Stomach smooth muscle (tissue), 2 donors: ENCODE data around the gene MSI2.

Experiments used
- H3K27ac ChIP-seq: one replicate; pipeline ENCODE4 v1.7.0; 2013; ENCODE audit warnings: mild to moderate bottlenecking, low read length, inconsistent platforms
- H3K27me3 ChIP-seq, 2 donors: one replicate each; pipeline ENCODE4 v1.7.0; 2013; ENCODE audit warnings: low read length in 2 of 2; ENCODE audit not compliant: insufficient read depth in 2 of 2, control insufficient read depth in 1 of 2
- H3K36me3 ChIP-seq, 2 donors: one replicate each; pipeline ENCODE4 v1.7.0; 2013; ENCODE audit warnings: low read length in 2 of 2; ENCODE audit not compliant: control insufficient read depth in 2 of 2, insufficient read depth in 2 of 2
- H3K4me1 ChIP-seq: one replicate; pipeline ENCODE4 v1.7.0; 2013; ENCODE audit warnings: low read length; ENCODE audit not compliant: control insufficient read depth, insufficient read depth
- H3K4me3 ChIP-seq, 2 donors: one replicate each; pipeline ENCODE4 v1.7.0; 2013; ENCODE audit warnings: low read length in 2 of 2
- H3K9ac ChIP-seq, 2 donors: one replicate each; pipeline ENCODE4 v1.7.0; 2013; ENCODE audit warnings: low read length in 2 of 2, mild to moderate bottlenecking in 1 of 2
- H3K9me3 ChIP-seq, 2 donors: one replicate each; pipeline ENCODE4 v1.7.0; 2013; ENCODE audit warnings: low read length in 2 of 2; ENCODE audit not compliant: control insufficient read depth in 2 of 2
- donor health status: healthy.
- donor health status: Pancreatic carcinoma.

Gene MSI2

DNA sequence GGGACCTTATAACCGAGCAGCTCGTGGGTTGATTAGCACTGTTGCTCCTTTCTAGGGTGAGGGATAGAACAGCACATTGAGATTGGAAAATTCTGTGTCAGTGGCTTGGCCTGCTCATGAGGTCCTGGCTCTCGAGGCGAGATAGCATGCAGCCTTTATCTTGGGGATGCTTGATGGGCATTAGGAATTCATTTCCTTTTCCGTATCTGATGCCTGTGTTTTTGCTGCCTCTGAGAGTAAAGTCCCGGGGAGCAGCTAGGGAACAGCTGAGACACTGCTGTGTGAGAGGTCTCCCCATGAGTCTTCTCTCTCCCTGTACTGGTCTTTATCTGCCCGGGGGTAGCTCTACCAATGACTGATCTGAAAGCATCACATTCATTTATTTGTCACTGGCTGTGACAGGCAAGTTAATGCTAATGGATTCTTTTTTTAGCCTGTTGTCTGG, 14.5 kb downstream of the MSI2 start:
- no peaks in the 10 kb centered on the region for H3K9me3 ChIP-seq
- no peak overlapping the region for H3K9ac ChIP-seq
- no peak overlapping the region for H3K4me3 ChIP-seq
- no peak overlapping the region for H3K27ac ChIP-seq
- no peaks in the 10 kb centered on the region for H3K27me3 ChIP-seq
- H3K36me3 ChIP-seq, result peaks cover 9 to 26% of the 10 kb centered on the region in 2 donors
- no peaks in the 10 kb centered on the region for H3K4me1 ChIP-seq

DNA sequence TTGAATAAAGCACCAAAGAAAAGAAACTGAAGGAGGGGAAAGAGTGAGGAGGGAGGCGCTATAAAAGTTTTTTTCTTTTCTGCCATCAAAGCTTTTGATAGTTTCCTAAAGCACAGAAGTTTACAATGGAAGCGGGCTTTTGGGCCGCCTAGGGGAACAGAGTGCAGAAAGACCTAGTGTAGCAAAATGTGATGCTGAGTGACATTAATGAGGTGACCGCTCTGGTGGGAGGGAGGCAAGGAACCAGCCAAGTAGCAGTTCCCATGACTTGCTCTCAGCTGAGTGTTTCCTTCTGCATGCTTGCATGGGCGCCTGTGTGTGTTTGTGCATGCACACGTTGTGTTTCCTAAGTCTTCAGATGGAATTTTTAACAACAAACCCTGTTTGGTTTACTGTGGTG, 15.5 kb downstream of the MSI2 start:
- no peak overlapping the region for H3K27ac ChIP-seq
- no peaks in the 10 kb centered on the region for H3K9me3 ChIP-seq
- no peak overlapping the region for H3K4me3 ChIP-seq
- H3K4me1 ChIP-seq, result no peaks in the 10 kb centered on the region
- H3K9ac ChIP-seq, result no peak overlapping the region
- H3K27me3 ChIP-seq, result no peaks in the 10 kb centered on the region
- peaks cover 9 to 24% of the 10 kb centered on the region in 2 donors for H3K36me3 ChIP-seq

DNA sequence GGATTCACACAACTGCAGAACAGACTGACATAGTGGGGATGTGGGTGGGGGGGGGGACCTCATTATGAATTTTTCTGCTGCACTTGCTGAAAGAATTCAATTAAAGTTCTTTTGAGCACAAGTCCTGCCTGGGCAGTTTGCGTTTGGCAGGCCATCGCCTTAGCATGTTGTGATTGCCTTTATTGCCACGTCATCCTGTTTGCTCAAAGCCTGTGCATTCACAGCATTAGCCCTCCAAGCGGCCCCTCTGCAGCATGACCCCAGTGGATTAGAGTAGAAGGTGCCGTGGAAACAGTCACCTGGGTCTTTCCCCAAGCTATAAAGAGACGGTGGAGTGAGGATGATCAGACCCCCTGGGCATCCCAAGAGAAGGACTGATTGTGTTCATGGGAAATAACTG, 17.2 kb downstream of the MSI2 start:
- H3K27me3 ChIP-seq, result no peaks in the 10 kb centered on the region
- H3K27ac ChIP-seq, result no peak overlapping the region
- H3K36me3 ChIP-seq, result peaks cover 2 to 17% of the 10 kb centered on the region in 2 donors
- H3K9me3 ChIP-seq, result no peaks in the 10 kb centered on the region
- H3K9ac ChIP-seq, result no peak overlapping the region
- no peak overlapping the region for H3K4me3 ChIP-seq
- no peaks in the 10 kb centered on the region for H3K4me1 ChIP-seq

DNA sequence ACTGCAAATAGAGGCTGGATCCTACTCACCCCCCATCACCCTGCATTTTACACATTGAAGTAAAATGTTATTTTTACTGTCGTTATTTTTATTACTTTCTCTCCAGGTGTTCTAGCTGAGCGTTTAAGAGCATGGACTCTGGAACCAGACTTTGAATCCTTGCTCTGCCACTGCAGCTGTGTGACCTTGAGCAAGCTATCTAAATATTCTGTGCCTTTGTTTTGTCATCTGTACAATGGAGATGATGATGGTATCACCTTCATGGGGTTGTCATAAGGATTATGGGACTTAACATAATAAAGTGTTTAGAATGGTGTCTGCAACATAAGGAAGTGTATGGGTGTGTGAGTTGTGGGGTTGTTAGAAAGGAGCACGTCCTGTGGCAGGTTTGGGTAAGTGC, 17.8 kb downstream of the MSI2 start:
- no peak overlapping the region for H3K4me3 ChIP-seq
- no peaks in the 10 kb centered on the region for H3K9me3 ChIP-seq
- no peak overlapping the region for H3K27ac ChIP-seq
- no peaks in the 10 kb centered on the region for H3K4me1 ChIP-seq
- H3K27me3 ChIP-seq, result no peaks in the 10 kb centered on the region
- no peak overlapping the region for H3K9ac ChIP-seq
- peaks cover 2 to 18% of the 10 kb centered on the region in 2 donors for H3K36me3 ChIP-seq

DNA sequence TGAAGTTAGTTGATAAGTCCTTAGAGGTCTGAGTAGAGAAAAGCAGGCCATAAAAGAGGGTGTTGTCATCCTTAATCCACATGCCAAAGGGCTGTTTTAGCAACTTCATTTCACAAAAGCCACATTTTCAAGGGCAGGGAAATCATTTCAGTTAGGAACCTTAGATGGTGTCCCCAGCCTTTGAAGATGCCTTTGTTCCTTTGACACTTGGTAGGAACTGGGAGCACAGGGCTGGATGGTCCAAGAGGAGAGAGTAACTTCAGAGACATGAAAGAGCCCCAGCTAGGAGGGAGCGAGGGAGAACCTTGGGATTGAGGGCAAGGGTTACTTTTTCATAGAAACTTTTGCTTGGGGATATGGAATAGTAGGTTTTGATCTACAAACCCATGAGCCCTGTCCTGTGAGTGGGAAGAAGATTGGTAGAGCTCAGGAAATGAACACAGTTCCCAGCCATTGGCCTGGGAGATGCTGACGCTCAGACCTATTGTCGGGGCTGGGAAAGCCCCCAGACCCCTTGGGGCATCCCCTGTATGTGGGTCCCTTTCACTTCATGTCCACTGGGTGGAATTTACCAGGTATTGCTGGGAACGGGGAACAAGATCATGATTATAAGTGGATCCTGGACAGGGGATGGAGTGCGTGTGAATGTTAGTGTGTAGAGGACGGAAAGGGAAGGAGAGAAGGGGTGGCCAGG, 18.9 kb downstream of the MSI2 start:
- Histone ChIP-seq H3K27me3 (no peaks in the 10 kb centered on the region), H3K4me3 (no peak overlapping the region), H3K27ac (no peak overlapping the region), H3K9ac (no peak overlapping the region), H3K4me1 (no peaks in the 10 kb centered on the region), H3K9me3 (no peaks in the 10 kb centered on the region), H3K36me3 (peaks cover 2 to 15% of the 10 kb centered on the region in 2 donors)

DNA sequence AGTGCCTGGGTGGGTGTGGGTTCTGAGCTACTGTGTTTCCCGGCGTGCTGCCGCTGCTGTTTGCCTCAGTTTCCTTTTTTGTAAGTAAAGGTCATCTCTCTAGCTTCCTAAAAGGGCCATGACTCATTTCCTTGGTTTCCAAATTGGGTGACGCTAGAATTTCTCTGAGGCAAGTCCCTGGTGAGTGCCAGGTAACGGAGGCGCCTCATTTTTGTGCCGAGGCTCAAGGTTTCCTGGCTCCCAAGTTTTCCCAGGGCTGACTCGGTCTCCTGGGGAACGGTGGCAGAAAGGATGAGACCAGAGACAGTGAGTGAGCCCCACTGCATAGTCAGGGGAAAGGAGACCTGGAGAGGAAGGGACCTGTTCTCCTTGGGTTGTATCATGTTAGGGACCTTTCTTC, 20.3 kb downstream of the MSI2 start:
- H3K27me3 ChIP-seq, result no peaks in the 10 kb centered on the region
- peaks cover 2 to 14% of the 10 kb centered on the region in 2 donors for H3K36me3 ChIP-seq
- H3K9me3 ChIP-seq, result no peaks in the 10 kb centered on the region
- no peaks in the 10 kb centered on the region for H3K4me1 ChIP-seq
- no peak overlapping the region for H3K27ac ChIP-seq
- H3K9ac ChIP-seq, result no peak overlapping the region
- H3K4me3 ChIP-seq, result no peak overlapping the region

GRCh38 chr17:57277923-57278604, 21.7 kb downstream of the MSI2 start:
- Histone ChIP-seq H3K4me3 (no peak overlapping the region), H3K27me3 (no peaks in the 10 kb centered on the region), H3K4me1 (no peaks in the 10 kb centered on the region), H3K36me3 (peaks cover 2 to 14% of the 10 kb centered on the region in 2 donors), H3K27ac (no peak overlapping the region), H3K9me3 (no peaks in the 10 kb centered on the region), H3K9ac (no peak overlapping the region)

- Histone ChIP-seq H3K9ac (no peak overlapping the region), H3K36me3 (peaks cover 2 to 11% of the 10 kb centered on the region in 2 donors), H3K9me3 (no peaks in the 10 kb centered on the region), H3K4me3 (no peak overlapping the region), H3K4me1 (no peaks in the 10 kb centered on the region), H3K27ac (no peak overlapping the region), H3K27me3 (no peaks in the 10 kb centered on the region)
Measured at GRCh38 chr17:57278740-57279387, 22.5 kb downstream of the MSI2 start.

DNA sequence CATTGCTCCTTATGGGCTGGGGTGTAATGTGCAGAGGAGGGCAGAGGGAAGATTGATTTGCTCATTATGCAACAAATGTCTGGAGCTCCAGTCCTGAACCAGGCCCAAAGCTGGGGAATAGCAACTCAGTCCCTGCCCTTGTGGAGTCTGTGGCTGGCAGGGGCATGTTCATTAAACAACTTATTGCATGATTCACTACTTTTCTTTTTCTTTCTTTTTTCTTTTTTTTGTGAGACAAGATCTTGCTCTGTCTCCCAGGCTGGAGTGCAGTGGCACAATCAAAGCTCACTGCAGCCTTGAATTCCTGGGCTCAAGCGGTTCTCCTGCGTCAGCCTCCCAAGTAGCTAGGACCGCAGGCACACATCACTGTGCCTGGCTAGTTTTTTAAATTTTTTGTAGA, 23.1 kb downstream of the MSI2 start:
- Histone ChIP-seq H3K4me1 (no peaks in the 10 kb centered on the region), H3K27ac (no peak overlapping the region), H3K9ac (no peak overlapping the region)

DNA sequence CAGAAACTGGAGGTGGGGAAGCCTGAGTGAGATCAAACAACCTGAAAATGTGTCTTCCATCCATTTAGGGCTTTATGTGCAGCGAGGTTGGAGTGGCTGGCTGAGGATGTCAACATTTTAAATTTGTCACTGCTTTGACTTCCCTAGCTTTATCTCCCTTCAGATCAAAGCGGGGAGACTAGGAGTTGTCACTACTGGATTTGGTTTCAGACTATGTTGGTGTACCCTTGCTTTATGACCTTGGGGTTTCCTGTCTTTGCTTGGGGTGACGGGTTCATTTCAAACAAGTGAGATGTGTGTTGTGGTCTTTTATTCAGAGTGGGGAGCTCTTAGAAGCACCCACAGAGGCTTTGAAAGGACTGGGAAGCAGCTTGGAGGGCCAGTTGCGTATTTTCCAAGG, 25.6 kb downstream of the MSI2 start:
- Histone ChIP-seq H3K4me1 (no peaks in the 10 kb centered on the region), H3K9ac (no peak overlapping the region), H3K27ac (no peak overlapping the region), H3K9me3 (no peaks in the 10 kb centered on the region), H3K27me3 (no peaks in the 10 kb centered on the region), H3K4me3 (no peak overlapping the region), H3K36me3 (peaks cover 2 to 4% of the 10 kb centered on the region in 2 donors)

More for the DNA sequence above, 23.1 kb downstream of the MSI2 start:
- Histone ChIP-seq H3K4me3 (no peak overlapping the region), H3K9me3 (no peaks in the 10 kb centered on the region), H3K36me3 (peaks cover 2 to 8% of the 10 kb centered on the region in 2 donors), H3K27me3 (no peaks in the 10 kb centered on the region)
